Fibroblast of lung (primary cell): ENCODE data around the gene HLA-A.
"Not testable (repeated sequence)": the region's sequence is repeated elsewhere in the genome, so short reads cannot be mapped to it uniquely, and the experiment has no call there.

Experiments used
- EZH2 ChIP-seq: IDR thresholded peaks from 2 replicates; pipeline ENCODE4 v1.5.1; 2012; ENCODE audit warnings: low read length, control low read depth, mild to moderate bottlenecking; ENCODE audit errors: missing control alignments
- TF ChIP-seq, protein P1 (sequence below), 2 donors: IDR thresholded peaks in 1 of 2; conservative IDR thresholded peaks in 1 of 2; 1 replicate in 1 of 2; 2 replicates in 1 of 2; pipeline ENCODE4 v1.5.1; 2011 to 2012; ENCODE audit warnings: low read length in 2 of 2, control low read depth in 1 of 2, inconsistent platforms in 1 of 2, low read depth in 1 of 2, mild to moderate bottlenecking in 1 of 2

DNA sequence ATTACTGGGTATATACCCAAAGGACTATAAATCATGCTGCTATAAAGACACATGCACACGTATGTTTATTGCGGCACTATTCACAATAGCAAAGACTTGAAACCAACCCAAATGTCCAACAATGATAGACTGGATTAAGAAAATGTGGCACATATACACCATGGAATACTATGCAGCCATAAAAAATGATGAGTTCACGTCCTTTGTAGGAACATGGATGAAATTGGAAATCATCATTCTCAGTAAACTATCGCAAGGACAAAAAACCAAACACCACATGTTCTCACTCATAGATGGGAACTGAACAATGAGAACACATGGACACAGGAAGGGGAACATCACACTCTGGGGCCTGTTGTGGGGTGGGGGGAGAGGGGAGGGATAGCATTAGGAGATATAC, 37.7 kb downstream of the HLA-A start:
- TF ChIP-seq EZH2: not testable (repeated sequence)
- TF ChIP-seq, protein P1, sequence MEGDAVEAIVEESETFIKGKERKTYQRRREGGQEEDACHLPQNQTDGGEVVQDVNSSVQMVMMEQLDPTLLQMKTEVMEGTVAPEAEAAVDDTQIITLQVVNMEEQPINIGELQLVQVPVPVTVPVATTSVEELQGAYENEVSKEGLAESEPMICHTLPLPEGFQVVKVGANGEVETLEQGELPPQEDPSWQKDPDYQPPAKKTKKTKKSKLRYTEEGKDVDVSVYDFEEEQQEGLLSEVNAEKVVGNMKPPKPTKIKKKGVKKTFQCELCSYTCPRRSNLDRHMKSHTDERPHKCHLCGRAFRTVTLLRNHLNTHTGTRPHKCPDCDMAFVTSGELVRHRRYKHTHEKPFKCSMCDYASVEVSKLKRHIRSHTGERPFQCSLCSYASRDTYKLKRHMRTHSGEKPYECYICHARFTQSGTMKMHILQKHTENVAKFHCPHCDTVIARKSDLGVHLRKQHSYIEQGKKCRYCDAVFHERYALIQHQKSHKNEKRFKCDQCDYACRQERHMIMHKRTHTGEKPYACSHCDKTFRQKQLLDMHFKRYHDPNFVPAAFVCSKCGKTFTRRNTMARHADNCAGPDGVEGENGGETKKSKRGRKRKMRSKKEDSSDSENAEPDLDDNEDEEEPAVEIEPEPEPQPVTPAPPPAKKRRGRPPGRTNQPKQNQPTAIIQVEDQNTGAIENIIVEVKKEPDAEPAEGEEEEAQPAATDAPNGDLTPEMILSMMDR (conservative IDR thresholded peaks at IDR 0.05 in 1 of 2, IDR thresholded peaks at IDR 0.05 in 1 of 2; ENCODE audit: low read depth in 1 of 2, low read length in 2 of 2): not testable (repeated sequence)
